ENCODE results near the gene ABCA3. TPM values are rescaled to one million over a fixed set of nuclear protein-coding genes. Genes with fewer than 3 reads are reported as not detected.

ABCA3 gene
- total RNA-seq, 1 donor from 2014 or later, result 25.9 TPM

DNA sequence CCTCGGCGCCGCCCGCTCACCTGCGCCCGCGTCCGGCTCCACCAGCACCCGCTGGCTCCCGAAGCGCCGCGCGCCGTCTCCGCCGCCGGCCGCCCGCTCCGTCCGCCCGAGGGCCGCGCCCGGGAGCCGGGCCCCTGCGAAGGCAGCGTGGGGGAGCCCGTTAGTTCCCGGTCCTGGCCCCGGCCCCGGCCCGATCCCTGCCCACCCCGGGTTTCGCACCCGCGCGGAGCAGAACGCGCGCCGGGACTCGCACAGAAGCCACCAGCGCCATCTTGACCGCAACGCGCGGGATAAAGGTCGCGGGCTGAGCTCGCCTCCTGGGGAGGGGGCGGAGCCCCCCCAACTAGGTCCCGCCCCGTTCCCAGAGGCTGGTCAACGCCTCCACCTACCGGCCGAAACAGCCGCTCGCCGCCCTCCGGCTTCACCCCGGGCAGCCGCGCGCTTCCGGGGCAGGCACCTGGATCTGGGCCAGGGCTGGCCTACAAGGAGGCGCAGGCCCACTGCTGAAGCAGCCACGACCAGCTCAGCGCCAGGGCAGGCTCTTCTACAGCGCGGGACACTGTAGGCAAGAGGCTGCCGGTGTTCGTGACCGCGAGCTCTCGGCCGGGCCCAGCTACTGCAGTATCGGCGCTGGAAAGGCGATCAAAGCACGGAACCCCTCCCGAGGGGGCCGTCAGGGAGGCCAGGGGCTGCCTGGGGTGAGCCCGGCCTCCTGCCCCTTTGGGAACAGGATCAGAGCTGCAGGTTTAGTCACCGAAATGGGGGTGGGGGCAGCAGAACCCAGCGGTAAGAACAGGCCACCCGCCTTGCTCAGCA is 89.0 kb downstream of the ABCA3 start, which contains the start of gene ECI1:
TSS of gene ECI1 (minus strand) at position 292 of the 816 bp plus-strand sequence. CDS start at position 271, 21 bp downstream.
- Histone ChIP-seq H3K27ac (peak within 1 kb of the TSS; percentile 82 to 88), H3K4me1 (peaks cover 10 to 11% of the 10 kb centered on the region in 2 donors), H3K36me3 (peaks cover 39% of the 10 kb centered on the region in 2 donors), H3K27me3 (no peaks in the 10 kb centered on the region), H3K9me3 (no peaks in the 10 kb centered on the region), H3K4me3 (peak within 1 kb of the TSS; percentile 80 to 86)
- peak; percentile 74 to 98 for DNase-seq (ENCODE audit: low spot score in 2 of 2)
- TF ChIP-seq, protein P1, sequence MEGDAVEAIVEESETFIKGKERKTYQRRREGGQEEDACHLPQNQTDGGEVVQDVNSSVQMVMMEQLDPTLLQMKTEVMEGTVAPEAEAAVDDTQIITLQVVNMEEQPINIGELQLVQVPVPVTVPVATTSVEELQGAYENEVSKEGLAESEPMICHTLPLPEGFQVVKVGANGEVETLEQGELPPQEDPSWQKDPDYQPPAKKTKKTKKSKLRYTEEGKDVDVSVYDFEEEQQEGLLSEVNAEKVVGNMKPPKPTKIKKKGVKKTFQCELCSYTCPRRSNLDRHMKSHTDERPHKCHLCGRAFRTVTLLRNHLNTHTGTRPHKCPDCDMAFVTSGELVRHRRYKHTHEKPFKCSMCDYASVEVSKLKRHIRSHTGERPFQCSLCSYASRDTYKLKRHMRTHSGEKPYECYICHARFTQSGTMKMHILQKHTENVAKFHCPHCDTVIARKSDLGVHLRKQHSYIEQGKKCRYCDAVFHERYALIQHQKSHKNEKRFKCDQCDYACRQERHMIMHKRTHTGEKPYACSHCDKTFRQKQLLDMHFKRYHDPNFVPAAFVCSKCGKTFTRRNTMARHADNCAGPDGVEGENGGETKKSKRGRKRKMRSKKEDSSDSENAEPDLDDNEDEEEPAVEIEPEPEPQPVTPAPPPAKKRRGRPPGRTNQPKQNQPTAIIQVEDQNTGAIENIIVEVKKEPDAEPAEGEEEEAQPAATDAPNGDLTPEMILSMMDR (IDR thresholded peaks at IDR 0.05), result peak; percentile 73 to 76 (median 74)
- intact Hi-C loops (cut with DNase I), result loop anchor here (1.0 to 10.0 kb wide), 5 partner anchors 17 to 227 kb away; partner anchors contain the start of genes BRICD5, E4F1, NHERF2 and PGP

DNA sequence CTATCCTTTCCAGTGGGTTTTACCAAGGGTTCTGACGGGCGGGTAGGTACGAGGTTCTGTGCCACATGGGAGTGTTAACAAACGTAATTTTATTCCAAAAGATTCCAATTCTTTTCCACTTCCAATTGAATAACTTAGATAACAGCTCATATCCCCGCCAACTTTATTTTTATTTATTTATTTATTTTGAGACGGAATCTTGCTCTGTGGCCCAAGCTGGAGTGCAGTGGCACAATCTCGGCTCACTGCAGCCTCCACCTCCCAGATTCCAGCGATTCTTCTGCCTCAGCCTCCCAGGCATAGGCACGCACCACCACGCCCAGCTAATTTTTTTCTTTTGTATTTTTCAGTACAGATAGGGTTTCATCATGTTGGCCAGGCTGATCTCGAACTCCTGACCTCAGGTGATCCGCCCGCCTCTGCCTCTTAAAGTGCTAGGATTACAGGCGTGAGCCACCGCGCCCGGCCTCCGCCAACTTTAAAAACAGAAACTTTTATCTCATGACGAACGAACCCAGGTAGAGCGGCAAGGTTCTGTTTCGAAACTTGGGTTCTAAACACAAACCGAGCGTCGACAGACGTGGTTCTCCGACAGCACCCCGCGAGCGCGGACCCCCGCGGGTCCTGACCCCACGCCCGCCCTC is 89.8 kb downstream of the ABCA3 start:
- TF ChIP-seq, protein P1 (IDR thresholded peaks at IDR 0.05), result no peak
- intact Hi-C loops (cut with DNase I), result loop anchor here (1.0 to 10.0 kb wide), 5 partner anchors 18 to 226 kb away; partner anchors contain the start of genes BRICD5, E4F1, NHERF2 and PGP
- H3K27me3 ChIP-seq, result no peaks in the 10 kb centered on the region
- DNase-seq (ENCODE audit: low spot score in 2 of 2), result no peak
- H3K27ac ChIP-seq, result peak overlapping the region; percentile 82 to 88
- peaks cover 39% of the 10 kb centered on the region in 2 donors for H3K36me3 ChIP-seq
- no peaks in the 10 kb centered on the region for H3K9me3 ChIP-seq
- peaks cover 10 to 11% of the 10 kb centered on the region in 2 donors for H3K4me1 ChIP-seq
- H3K4me3 ChIP-seq, result peak overlapping the region; percentile 80 to 86

DNA sequence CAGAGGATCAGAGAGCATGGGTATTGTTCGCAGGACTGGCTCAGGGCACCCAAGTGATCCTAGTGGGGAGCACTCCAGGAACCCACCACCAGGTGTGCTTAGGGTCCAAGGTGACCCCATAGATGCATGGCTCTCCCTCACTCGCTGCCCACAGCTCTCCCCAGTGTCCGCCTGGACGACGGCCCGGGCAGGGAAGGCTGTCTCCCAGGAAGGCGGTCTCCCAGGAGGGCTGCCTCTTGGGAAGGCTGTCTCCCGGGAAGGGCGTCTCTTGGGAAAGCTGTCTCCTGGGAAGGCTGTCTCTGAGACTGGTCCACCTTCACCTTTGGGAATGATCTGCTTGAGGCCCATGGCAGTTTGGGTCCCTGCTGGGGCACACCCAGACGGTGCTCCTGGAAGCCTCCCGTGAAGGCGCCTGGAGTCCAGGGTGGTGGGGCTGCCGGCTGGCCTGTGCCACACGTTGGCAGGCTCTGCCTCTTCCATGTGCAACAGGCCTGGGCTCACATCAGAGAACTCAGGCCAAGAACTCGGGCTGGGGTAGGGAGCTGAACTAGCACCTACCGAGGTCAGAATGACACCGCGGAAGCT is 94.1 kb downstream of the ABCA3 start:
- TF ChIP-seq, protein P1 (IDR thresholded peaks at IDR 0.05), result no peak
- peaks cover 5% of the 10 kb centered on the region in 2 donors for H3K4me1 ChIP-seq
- no peaks in the 10 kb centered on the region for H3K27me3 ChIP-seq
- H3K27ac ChIP-seq, result no peak overlapping the region
- intact Hi-C loops (cut with DNase I), result no loop called here
- H3K9me3 ChIP-seq, result no peaks in the 10 kb centered on the region
- DNase-seq (ENCODE audit: low spot score in 2 of 2), result no peak
- H3K4me3 ChIP-seq, result no peak overlapping the region
- peaks cover 44% of the 10 kb centered on the region in 2 donors for H3K36me3 ChIP-seq

DNA sequence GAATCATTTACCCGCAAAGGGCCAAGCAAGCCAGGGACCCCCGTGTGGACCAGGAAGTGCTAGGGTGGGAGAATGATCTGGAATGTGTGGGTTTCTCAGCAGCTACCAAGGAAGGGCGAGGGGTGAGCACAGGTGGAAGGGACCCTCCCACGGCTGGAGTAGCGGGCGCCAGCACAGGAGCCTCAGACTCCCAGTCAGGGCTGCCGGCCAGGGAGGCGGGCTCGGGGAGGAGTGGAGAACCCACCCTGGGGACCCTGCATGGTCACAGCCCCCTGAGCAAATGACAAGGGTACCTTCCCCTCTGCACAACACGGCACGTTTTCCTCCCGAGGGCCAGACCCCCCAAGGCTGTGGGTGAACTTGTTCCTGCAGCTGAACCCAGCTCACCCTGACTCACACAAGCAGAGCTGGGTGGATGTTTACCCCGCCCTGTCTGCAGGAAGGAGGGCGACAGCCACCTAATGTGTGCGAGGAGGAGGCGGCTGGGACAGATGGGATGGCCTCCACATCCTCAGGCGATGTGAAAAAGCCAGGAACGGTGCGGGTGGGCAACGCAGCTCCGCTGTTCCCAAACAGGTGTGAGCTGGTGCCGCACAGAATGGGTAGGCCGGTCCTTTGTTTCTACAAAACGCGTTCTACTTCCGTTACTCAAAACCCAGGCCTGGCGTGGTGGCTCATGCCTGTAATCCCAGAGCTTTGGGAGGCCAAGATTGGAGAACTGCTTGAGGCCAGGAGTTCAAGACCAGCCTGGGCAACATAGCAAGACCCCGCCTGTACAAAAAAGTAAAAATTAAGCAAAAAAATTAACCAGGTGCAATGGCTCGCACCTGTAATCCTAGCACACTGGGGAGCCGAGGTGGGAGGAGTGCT is 95.4 kb downstream of the ABCA3 start:
- no peak overlapping the region for H3K27ac ChIP-seq
- peaks cover 44 to 48% of the 10 kb centered on the region in 2 donors for H3K36me3 ChIP-seq
- H3K4me1 ChIP-seq, result peaks cover under 1 to 2% of the 10 kb centered on the region in 2 donors
- no peaks in the 10 kb centered on the region for H3K9me3 ChIP-seq
- H3K4me3 ChIP-seq, result no peak overlapping the region
- no peak for DNase-seq (ENCODE audit: low spot score in 2 of 2)
- intact Hi-C loops (cut with DNase I), result no loop called here
- TF ChIP-seq, protein P1 (IDR thresholded peaks at IDR 0.05), result no peak
- H3K27me3 ChIP-seq, result no peaks in the 10 kb centered on the region

DNA sequence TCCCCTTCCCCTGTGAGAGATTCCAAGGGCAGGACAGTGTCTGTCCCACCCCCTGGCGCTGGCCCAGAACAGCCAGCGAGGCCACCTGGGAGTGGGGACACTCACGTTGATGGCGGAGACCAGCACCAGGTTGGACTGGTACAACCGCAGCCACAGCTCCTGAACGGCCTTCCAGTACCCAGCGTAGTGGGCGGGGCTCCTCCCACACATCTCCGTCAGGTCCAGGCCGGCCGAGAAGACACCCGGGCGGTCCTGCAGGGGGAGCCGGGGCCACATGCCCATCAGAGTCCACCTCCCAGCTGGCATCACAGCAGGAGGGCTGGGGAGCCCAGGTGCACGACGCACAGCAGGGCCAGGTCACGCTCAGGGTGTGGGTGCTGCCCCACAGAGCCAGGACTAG is 96.2 kb downstream of the ABCA3 start:
- Histone ChIP-seq H3K27ac (no peak overlapping the region), H3K27me3 (no peaks in the 10 kb centered on the region), H3K36me3 (peaks cover 44 to 48% of the 10 kb centered on the region in 2 donors), H3K4me3 (no peak overlapping the region), H3K9me3 (no peaks in the 10 kb centered on the region), H3K4me1 (no peaks in the 10 kb centered on the region)
- no peak for DNase-seq (ENCODE audit: low spot score in 2 of 2)
- intact Hi-C loops (cut with DNase I), result no loop called here
- TF ChIP-seq, protein P1 (IDR thresholded peaks at IDR 0.05), result no peak

Data from ascending aorta (tissue), 2 donors.